Stomach (tissue), 4 donors: ENCODE results near the gene DYNC1LI1.

Source experiments
- EP300 ChIP-seq: sonication (generic); formaldehyde crosslinking; IDR thresholded peaks from one replicate; pipeline ENCODE4 v1.6.1; 2017; ENCODE audit warnings: antibody characterized with exemption
- TF ChIP-seq, protein P1 (sequence below), 7 experiments: fragments of 450-650 bp in 4 of 7; fragments of 200-600 bp in 3 of 7; sonication (generic) in 3 of 7; IDR thresholded peaks; one replicate each; pipeline ENCODE4 v1.5.1; 2016 to 2019; ENCODE audit warnings: antibody characterized with exemption in 7 of 7, control low read depth in 2 of 7, mild to moderate bottlenecking in 1 of 7

DNA sequence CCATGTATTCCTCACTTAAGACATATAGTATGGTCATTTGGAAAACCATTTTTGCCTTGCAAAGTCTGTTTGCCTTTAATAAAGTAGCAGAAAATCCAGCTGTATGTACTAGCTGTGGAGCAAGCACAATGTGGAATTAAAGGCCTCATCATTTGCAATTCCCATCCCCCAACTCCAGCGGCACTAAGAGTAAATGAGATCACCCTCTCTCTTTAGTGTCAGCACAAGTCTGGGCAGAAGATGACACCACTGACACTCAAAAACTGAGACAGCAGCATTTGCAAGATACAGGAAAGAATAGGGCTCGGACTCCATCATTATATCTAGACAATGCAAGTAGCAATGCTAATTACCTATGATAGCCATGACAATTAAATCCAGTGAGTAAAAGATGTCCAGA, 24.7 kb upstream of the DYNC1LI1 start:
- TF ChIP-seq, protein P1, sequence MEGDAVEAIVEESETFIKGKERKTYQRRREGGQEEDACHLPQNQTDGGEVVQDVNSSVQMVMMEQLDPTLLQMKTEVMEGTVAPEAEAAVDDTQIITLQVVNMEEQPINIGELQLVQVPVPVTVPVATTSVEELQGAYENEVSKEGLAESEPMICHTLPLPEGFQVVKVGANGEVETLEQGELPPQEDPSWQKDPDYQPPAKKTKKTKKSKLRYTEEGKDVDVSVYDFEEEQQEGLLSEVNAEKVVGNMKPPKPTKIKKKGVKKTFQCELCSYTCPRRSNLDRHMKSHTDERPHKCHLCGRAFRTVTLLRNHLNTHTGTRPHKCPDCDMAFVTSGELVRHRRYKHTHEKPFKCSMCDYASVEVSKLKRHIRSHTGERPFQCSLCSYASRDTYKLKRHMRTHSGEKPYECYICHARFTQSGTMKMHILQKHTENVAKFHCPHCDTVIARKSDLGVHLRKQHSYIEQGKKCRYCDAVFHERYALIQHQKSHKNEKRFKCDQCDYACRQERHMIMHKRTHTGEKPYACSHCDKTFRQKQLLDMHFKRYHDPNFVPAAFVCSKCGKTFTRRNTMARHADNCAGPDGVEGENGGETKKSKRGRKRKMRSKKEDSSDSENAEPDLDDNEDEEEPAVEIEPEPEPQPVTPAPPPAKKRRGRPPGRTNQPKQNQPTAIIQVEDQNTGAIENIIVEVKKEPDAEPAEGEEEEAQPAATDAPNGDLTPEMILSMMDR (IDR thresholded peaks at IDR 0.05), result no peak
- TF ChIP-seq EP300, result no peak
